Left kidney (tissue), 2 donors: ENCODE results near the gene GRAP. TPM values are rescaled to one million over a fixed set of nuclear protein-coding genes. Genes with fewer than 3 reads are reported as not detected.

Experiments used
- DNase-seq: peaks from one replicate; pipeline ENCODE4 v3.0.0-alpha.2; 2013
- polyA plus RNA-seq: library from polyadenylated mRNA; unstranded; fragments of 120-200 nt; gene quantifications from one replicate; pipeline ENCODE4 v1.2.1, GENCODE V29; 2013; ENCODE audit not compliant: insufficient read length

The GRAP gene
- polyA plus RNA-seq, 1 donor = 3.7 TPM

GRCh38 chr17:18985475-18985874 is 61.3 kb downstream of the GRAP start:
- DNase-seq = no peak

- DNase-seq = no peak
These were observed 62.3 kb downstream of the GRAP start for GRCh38 chr17:18984273-18985114.

- no peak for DNase-seq
These were observed 64.9 kb downstream of the GRAP start for GRCh38 chr17:18981642-18982424.

- DNase-seq = no peak
These were observed 65.5 kb downstream of the GRAP start for GRCh38 chr17:18981335-18981641.

- no peak for DNase-seq
These were observed 65.9 kb downstream of the GRAP start for GRCh38 chr17:18980682-18981334.

- no peak for DNase-seq
These were observed 68.1 kb downstream of the GRAP start for GRCh38 chr17:18978655-18979054.

GRCh38 chr17:18978050-18978449 is 68.7 kb downstream of the GRAP start:
- no peak for DNase-seq

- no peak for DNase-seq
These were observed 69.1 kb downstream of the GRAP start for GRCh38 chr17:18977646-18978045.

GRCh38 chr17:18977021-18977420 is 69.7 kb downstream of the GRAP start:
- DNase-seq = no peak

- no peak for DNase-seq
These were observed 70.6 kb downstream of the GRAP start for GRCh38 chr17:18976201-18976600.

- no peak for DNase-seq
These were observed 71.2 kb downstream of the GRAP start for GRCh38 chr17:18975597-18975996.

GRCh38 chr17:18974407-18975149 is 72.2 kb downstream of the GRAP start:
- no peak for DNase-seq

GRCh38 chr17:18971801-18972200 is 75.0 kb downstream of the GRAP start:
- no peak for DNase-seq

Other genes starting within 250 kb of the GRAP start
- 62.3 TPM for gene PRPSAP2, start 188.8 kb downstream of the GRAP start, polyA plus RNA-seq
- gene SLC5A10, start 94.8 kb downstream of the GRAP start, polyA plus RNA-seq = 0.58 TPM
- 6.3 TPM for gene FAM83G, start 42.2 kb downstream of the GRAP start, polyA plus RNA-seq
- 7.0 TPM for gene GRAPL, start 80.6 kb upstream of the GRAP start, polyA plus RNA-seq
- 44.4 TPM for gene EPN2, start 190.4 kb upstream of the GRAP start, polyA plus RNA-seq